ENCODE data around the gene NPAS3.

Gene NPAS3

GRCh38 chr14:33810308-33810707 is 871.6 kb downstream of the NPAS3 start:
- no peak for DNase-seq (ENCODE audit: low spot score)
- TF ChIP-seq CTCF (IDR thresholded peaks at IDR 0.05; ENCODE audit: extremely low read depth, missing control alignments): no peak

- no peak for TF ChIP-seq CTCF (IDR thresholded peaks at IDR 0.05; ENCODE audit: extremely low read depth, missing control alignments)
- DNase-seq (ENCODE audit: low spot score): no peak
These were observed 873.0 kb downstream of the NPAS3 start for GRCh38 chr14:33811721-33812120.

- TF ChIP-seq CTCF (IDR thresholded peaks at IDR 0.05; ENCODE audit: extremely low read depth, missing control alignments): no peak
- DNase-seq (ENCODE audit: low spot score): no peak
These were observed 873.5 kb downstream of the NPAS3 start for GRCh38 chr14:33812181-33812580.

- DNase-seq (ENCODE audit: low spot score): no peak
- no peak for TF ChIP-seq CTCF (IDR thresholded peaks at IDR 0.05; ENCODE audit: extremely low read depth, missing control alignments)
These were observed 873.9 kb downstream of the NPAS3 start for GRCh38 chr14:33812601-33813000.

- DNase-seq (ENCODE audit: low spot score): no peak
- TF ChIP-seq CTCF (IDR thresholded peaks at IDR 0.05; ENCODE audit: extremely low read depth, missing control alignments): no peak
These were observed 875.3 kb downstream of the NPAS3 start for GRCh38 chr14:33814010-33814409.

GRCh38 chr14:33833706-33834465 is 895.2 kb downstream of the NPAS3 start:
- TF ChIP-seq CTCF (IDR thresholded peaks at IDR 0.05; ENCODE audit: extremely low read depth, missing control alignments): no peak
- DNase-seq (ENCODE audit: low spot score): no peak

- TF ChIP-seq CTCF (IDR thresholded peaks at IDR 0.05; ENCODE audit: extremely low read depth, missing control alignments): no peak
- DNase-seq (ENCODE audit: low spot score): no peak
These were observed 896.0 kb downstream of the NPAS3 start for GRCh38 chr14:33834466-33835260.

Measured in GM20000 (cell line).